Right ventricle myocardium superior (tissue), 1 donor: ENCODE data around the gene CELF1. TPM values are rescaled to one million over a fixed set of nuclear protein-coding genes. Genes with fewer than 3 reads are reported as not detected.
A peak's percentile ranks its signal among the peaks of the same experiment; 100 is the strongest.
"Not testable (repeated sequence)": the region's sequence is repeated elsewhere in the genome, so short reads cannot be mapped to it uniquely, and the experiment has no call there.

Experiments used
- ATAC-seq: fragments of 200-7000 bp; cut with Tn5 transposase; one replicate; pipeline ENCODE4 v1.9.1; 2020; ENCODE audit warnings: mild to moderate bottlenecking; ENCODE audit not compliant: poor library complexity
- DNase-seq: peaks from one replicate; pipeline ENCODE4 v3.0.0-alpha.2; 2020
- intact Hi-C: fragments of 100-400 bp; cut with DNase I; formaldehyde crosslinking; loops from one replicate; pipeline ENCODE4 v1.11.2; 2022
- total RNA-seq: library from RNA; stranded (reverse); fragmentation: NEBNext Ultra II Directional; extraction: Animal tissue kit (Norgen Biotek cat#: 25700); gene quantifications from one replicate; pipeline ENCODE4 v1.2.1, GENCODE V29; 2021
- donor health status: DM: no; HTN: yes; CAD: no; lungs with severe emphysema.

Gene CELF1
- total RNA-seq, 1 donor from 2014 or later, result 97.4 TPM

DNA sequence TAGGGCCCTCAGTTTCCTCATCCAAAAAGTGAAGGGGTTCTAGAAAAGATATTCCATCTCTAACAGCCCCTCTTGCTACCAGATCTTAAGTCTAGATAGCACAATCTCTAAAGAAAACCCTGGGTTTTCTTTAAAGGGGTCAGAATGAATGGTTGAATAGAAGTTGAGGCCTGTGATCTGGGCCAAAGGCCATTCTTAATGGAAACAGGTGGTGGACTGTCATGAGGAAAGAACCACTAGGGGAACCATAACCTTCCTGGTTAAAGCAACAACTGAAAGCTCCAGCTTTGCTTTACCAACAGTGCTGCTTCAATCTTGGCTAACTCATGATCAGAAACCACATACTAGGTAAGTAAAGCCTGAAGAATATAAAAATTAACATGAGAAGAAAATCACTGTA, 1.8 kb downstream of the CELF1 start:
- ATAC-seq (no peak), DNase-seq (no peak)
- intact Hi-C loops, result no loop called here

- ATAC-seq (no peak), DNase-seq (no peak)
- intact Hi-C loops, result no loop called here
Observed at GRCh38 chr11:47550288-47551047, 2.5 kb downstream of the CELF1 start.

GRCh38 chr11:47546274-47546673, 6.7 kb downstream of the CELF1 start:
- ATAC-seq, DNase-seq, intact Hi-C loops: not testable (repeated sequence)

DNA sequence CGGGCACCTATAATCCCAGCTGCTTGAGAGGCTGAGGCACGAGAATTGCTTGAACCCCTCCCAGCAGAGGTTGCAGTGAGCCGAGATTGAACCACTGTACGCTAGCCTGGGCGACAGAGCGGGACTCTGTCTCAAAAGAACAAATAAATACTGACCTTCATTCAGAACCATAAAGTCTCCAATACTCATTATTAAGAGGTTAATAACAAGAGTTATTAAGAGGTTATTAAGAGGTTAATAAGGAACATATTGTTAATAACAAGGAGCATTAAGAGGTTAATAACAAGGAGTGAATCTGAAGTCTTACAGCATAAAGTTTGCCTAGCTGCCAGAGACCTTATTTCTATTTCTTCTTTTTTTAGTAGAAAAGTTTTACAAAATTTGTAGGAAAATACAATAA, 7.6 kb downstream of the CELF1 start:
- intact Hi-C loops, result no loop called here
- no peak for DNase-seq
- no peak for ATAC-seq

DNA sequence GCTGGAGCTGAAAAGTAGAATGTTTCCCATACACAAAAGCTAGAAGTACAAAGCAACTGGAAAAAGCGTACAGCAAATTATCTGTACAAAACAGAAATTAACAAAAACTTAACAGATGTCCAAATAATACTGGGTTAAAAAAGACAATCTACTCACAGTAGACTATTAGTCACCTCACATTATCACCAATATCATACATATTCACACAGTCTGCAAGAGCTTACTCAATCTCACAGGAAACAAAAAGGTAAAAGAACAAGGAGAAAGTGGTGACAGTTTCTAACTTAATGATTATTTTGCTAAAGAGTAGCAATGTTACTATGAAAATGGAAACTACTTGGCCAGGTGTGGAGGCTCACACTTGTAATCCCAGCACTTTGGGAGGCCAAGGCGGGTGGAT, 11.9 kb downstream of the CELF1 start:
- intact Hi-C loops, result no loop called here
- no peak for DNase-seq

GRCh38 chr11:47539681-47540039, 13.3 kb downstream of the CELF1 start:
- ATAC-seq, result no peak
- no peak for DNase-seq
- intact Hi-C loops, result no loop called here

More for the DNA sequence above, 11.9 kb downstream of the CELF1 start:
- no peak for ATAC-seq

DNA sequence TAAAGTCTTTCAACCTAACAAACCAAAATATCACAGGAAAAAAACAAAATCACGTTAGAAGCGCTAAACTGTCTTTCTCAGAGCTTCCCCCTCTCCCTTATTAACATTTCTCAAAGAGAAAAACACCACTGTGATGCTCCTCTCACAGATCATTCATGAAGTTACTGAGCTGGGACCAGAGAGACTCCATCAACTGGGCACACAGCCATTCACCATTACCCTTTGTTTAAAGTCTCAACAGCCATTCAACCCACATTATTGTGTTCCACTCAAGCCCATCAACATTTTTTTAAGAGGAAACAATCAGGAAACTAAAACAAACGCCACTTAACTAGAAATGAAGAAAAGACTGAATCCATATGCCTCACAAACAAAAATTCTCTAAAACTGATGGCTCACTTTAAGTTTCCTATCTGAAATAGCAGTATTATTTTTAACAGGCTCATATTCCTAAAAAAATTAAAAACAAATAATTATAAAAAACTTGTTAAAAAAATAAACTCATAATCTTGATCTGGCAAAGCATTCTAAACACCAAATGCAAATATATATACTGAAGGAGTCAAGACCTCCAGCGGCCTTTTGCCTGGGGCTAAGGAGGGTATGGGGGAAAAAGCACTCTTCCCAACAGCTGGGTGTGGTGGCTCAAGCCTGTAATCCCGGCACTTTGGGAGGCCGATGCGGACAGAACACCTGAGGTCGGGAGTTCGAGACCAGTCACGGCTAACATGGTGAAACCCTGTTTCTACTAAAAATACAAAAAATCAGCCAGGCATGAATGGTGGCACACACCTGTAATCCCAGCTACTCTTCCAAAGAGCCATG, 14.0 kb downstream of the CELF1 start:
- ATAC-seq, result no peak
- intact Hi-C loops, result no loop called here
- DNase-seq, result no peak

DNA sequence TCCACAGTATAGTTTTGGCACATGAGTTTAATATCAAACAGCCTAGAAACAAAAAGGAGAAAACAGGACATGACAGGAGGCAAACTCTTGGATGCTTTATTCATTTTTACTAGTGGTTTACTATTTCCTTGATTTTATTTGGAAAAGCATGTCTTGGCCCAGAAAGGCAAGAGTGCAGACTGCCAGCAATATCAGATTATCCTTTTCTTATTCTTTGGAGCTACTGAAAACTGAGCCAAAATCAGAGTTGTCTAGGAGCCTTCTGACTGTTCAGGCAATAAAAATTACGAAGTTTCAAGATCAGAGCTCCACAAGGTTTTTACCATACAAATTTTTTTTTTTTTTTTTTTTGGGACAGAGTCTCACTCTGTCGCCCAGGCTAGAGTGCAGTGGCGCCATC, 16.0 kb downstream of the CELF1 start:
- no peak for DNase-seq
- ATAC-seq, result no peak
- intact Hi-C loops, result no loop called here

DNA sequence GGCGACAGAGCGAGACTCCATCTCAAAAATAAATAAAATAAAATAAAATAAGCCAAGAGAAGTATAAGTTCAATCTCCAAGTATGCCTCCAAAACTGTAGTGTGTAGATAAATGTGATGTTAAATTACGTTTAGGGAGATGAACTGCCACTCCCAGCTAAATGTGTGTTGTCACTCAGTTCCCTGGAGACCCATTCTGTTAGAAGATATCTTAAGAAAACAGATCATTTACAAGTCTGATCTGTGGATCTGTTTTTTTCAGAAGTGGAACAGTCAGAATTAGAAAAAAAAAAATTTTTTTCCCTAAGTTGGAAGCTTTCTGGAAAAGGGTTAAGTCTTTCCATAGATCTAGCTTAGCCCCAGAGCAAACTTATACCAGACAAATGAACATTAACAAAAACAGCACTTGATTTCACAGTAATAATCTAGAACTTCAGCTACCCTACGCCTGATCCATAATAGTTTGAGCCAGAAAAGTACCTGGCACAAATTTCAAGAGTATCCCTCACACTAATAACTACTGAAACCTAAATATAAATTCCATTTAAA, 18.2 kb downstream of the CELF1 start:
- intact Hi-C loops, result no loop called here
- no peak for ATAC-seq
- no peak for DNase-seq

DNA sequence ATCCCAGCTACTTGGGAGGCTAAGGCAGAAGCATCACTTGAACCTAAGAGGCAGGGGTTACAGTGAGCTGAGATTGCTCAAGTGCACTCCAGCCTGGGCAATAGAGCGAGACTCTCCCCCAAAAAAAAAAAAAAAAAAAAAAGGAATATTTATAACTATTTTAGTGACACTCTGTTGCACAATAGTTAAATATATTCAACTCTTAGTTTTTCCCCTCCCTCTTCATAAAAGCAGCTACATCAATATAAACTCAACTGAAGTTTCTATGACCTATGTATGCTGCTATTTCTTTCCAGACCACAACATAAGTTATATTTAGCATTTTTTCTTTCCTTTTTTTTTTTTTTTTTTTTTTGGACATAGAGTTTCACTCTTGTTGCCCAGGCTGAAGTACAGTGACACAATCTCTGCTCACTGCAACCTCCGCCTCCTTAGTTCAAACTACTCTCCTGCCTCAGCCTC, 19.2 kb downstream of the CELF1 start:
- no peak for DNase-seq
- ATAC-seq, result no peak
- intact Hi-C loops, result no loop called here

DNA sequence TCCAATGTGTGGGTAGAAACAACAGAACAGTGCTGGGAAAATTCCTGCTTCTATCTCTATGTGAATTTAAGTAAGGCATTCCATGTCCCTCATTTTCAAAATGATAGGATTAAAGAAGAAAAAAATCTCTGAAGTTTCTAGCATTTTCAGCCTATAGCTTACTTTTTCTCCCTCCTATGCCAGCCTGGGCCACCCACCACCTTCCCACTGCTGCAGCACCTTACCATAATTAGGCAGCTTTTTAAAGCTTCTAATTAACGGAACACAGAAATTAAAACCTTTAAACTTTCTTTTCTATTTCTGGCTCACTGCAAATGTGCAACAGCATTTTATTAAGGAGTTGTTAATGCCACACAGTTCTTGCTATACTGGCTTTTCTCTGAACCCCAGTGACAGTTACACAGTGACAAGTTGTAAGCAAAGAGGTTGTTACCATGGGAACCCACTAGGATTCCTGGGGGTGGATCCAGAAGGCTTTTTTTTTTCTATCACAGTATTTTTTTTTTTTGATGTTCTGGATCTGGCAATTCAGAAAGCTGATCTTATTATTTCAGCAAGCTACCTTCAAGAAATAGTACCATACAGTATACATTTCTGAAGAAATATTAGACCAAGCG, 20.2 kb downstream of the CELF1 start:
- ATAC-seq, result no peak

DNA sequence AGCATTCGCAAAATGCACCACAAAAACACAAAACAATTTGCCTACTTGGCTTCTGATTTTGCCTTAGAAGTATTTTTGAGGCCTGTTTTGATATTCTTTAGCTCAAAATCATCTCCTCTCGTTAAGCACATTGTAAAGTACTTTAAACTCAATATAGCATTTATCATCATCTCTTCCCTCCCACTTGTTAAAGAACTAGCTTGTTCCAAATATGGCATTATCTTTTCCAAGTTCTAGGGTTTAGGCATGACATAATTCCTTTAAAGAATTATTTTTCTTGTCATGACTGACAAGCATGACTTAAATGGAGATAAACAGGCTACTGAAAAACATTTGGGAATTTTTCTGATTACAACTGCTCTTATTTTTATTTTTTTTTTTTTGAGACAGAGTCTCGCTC, 21.3 kb downstream of the CELF1 start:
- ATAC-seq (no peak), DNase-seq (no peak)
- intact Hi-C loops, result no loop called here

More for the DNA sequence above, 20.2 kb downstream of the CELF1 start:
- DNase-seq, result no peak
- intact Hi-C loops, result no loop called here

DNA sequence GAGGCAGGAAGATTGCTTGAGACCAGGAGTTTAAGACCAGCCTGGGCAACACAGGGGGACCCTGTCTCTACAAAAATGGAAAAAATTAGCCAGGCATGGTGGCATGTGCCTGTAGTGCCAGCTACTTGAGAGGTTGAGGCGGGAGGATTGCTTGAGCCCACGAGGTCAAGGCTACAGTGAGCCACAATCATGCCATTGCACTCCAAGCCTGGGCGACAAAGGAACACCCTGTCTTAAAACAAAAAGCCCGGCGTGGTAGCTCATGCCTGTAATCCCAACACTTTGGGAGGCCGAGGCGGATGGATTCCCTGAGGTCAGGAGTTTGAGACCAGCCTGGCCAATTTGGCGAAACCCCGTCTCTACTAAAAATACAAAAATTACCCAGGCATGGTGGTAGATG, 22.2 kb downstream of the CELF1 start:
- intact Hi-C loops, result not testable (repeated sequence)

DNA sequence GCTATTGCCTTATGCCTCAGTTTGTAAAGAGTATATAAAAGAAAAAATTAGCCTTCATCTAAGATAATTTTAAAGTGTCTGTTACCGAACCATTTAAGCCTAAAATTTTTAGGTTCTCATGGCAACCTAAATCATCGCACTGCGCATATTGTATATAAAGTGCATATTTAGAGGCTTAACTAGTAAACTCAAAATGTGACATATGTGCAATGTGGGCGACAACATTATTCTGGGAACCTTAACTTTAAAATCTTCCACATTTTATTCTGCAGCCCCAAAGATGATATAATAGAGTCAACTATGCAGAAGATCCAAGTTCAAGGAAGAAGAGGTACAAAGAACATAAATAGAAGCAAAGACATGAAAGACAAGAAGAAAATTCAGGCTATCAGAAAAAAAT, 23.0 kb downstream of the CELF1 start:
- intact Hi-C loops, result no loop called here
- ATAC-seq, result no peak
- no peak for DNase-seq

More for the DNA sequence above, 22.2 kb downstream of the CELF1 start:
- ATAC-seq, DNase-seq: not testable (repeated sequence)

GRCh38 chr11:47527186-47527585, 25.7 kb downstream of the CELF1 start:
- ATAC-seq (no peak), DNase-seq (no peak)

DNA sequence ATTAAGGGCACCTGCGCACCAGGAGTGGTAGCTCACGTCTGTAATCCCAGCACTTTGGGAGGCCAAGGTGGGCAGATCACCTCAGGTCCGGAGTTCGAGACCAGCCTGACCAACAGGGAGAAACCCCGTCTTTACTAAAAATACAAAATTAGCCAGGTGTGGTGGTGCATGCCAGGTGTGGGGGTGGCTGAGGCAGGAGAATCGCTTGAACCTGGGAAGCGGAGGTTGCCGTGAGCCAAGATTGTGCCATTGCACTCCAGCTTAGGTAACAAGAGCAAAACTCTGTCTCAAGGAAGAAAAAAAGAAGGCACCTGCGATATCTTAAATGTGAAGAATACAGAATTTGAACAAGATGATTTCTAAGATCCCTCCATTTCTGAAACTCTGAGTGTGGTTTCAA, 26.9 kb downstream of the CELF1 start:
- intact Hi-C loops, ATAC-seq, DNase-seq: not testable (repeated sequence)

More at GRCh38 chr11:47527186-47527585, 25.7 kb downstream of the CELF1 start:
- intact Hi-C loops, result no loop called here

- ATAC-seq (peak; percentile 76), DNase-seq (peak; percentile 58)
- intact Hi-C loops, result no loop called here
Observed at GRCh38 chr11:47524291-47524874, 28.5 kb downstream of the CELF1 start.

DNA sequence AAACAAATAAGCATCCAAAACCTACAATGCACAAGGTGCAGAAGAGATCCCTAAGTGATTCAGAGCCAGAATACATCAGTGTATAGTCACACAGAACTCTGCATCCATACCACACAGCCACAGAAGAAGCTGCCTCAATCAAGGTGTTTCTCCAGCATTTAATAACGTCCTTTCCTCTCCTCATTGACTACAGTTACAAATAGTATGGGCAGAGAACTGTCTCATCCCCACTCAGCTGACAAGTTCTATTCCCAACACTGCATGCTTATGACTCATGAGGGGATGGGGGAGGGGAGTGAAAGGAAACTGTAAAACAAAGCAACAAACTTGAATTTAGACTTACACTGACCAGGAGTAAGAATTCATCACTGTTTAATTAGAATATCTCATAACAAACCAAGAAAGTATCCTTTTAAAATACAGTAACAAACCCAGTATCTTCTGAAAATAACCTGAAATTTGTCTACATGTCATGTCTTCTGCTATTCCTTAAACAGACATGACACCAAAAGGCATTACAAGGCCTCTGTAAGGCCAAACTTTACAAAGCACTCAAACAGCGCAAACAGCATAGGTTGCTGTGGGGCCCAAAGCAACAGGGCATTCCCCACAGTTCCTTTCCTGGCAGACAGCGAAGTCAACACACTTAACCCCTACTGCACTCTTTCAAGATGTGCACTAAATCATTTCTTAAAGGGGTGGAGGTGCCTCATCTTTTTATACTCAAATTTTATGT, 29.3 kb downstream of the CELF1 start:
- no peak for DNase-seq
- intact Hi-C loops, result no loop called here
- ATAC-seq, result peak; percentile 74
